Effector memory CD4-positive, alpha-beta T cell (primary cell): Measurements from ENCODE around the gene TBCD.

ENCODE experiments used
- DNase-seq, 3 donors: peaks; one replicate each; pipeline ENCODE4 v3.0.0-alpha.2; 2020
- H3K27ac ChIP-seq: 2 replicates; pipeline ENCODE4 v1.7.0; 2013; ENCODE audit warnings: mild to moderate bottlenecking, low read length, moderate library complexity; ENCODE audit not compliant: insufficient read depth, poor library complexity, severe bottlenecking
- H3K27me3 ChIP-seq: replicated peaks from 2 replicates; pipeline ENCODE4 v1.7.0; 2013; ENCODE audit warnings: mild to moderate bottlenecking, low read length; ENCODE audit not compliant: insufficient read depth, control insufficient read depth, poor library complexity, severe bottlenecking
- H3K36me3 ChIP-seq: 2 replicates; pipeline ENCODE4 v1.7.0; 2013; ENCODE audit warnings: mild to moderate bottlenecking, low read length, moderate library complexity; ENCODE audit not compliant: control insufficient read depth, insufficient read depth
- H3K4me1 ChIP-seq: 2 replicates; pipeline ENCODE4 v1.7.0; 2013; ENCODE audit warnings: low read length, mild to moderate bottlenecking; ENCODE audit not compliant: control insufficient read depth, insufficient read depth, poor library complexity, severe bottlenecking
- H3K4me3 ChIP-seq: 2 replicates; pipeline ENCODE4 v1.7.0; 2013; ENCODE audit warnings: low read length, low read depth, mild to moderate bottlenecking; ENCODE audit not compliant: insufficient read depth, poor library complexity, severe bottlenecking
- H3K9me3 ChIP-seq: 2 replicates; pipeline ENCODE4 v1.7.0; 2013; ENCODE audit warnings: mild to moderate bottlenecking, low read length, moderate library complexity; ENCODE audit not compliant: control insufficient read depth

The TBCD gene

GRCh38 chr17:82862737-82863382, 111.0 kb downstream of the TBCD start:
- Histone ChIP-seq H3K4me3 (no peak overlapping the region), H3K27me3 (no peaks in the 10 kb centered on the region), H3K4me1 (peaks cover 78% of the 10 kb centered on the region), H3K36me3 (no peaks in the 10 kb centered on the region), H3K27ac (peak overlapping the region; percentile 92), H3K9me3 (no peaks in the 10 kb centered on the region)
- DNase-seq = no peak

DNA sequence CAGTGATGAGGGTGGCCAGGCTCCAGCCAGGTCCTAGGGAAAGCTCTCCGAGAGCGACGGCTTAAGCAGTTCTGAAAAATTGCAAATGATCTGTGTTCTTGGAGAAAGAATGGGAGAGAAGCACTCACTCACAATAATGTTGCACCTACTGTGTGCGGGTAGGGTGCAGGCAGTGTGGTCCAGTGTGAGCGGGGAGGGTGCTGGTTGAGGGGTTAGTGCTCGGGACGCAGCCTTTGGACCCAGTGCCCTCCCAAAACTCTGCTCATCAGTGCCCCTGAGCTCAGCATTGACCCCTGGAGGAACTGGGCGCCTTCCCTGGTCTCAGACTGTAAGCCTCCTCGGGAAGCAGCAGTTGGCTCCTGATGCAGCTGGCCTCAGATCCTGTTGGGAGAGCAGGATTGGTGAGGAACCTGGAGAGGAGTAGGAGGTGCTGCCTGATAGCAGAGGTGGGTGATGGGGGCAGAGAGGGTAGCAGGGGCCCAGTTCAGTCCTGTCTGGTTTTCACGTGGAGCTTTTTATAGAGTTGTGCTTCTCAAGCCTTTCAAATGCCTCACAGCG, 111.6 kb downstream of the TBCD start:
- H3K9me3 ChIP-seq = no peaks in the 10 kb centered on the region
- H3K4me1 ChIP-seq = peaks cover 73% of the 10 kb centered on the region
- peak overlapping the region; percentile 10 for H3K4me3 ChIP-seq
- H3K27me3 ChIP-seq = no peaks in the 10 kb centered on the region
- H3K27ac ChIP-seq = peak overlapping the region; percentile 92
- no peaks in the 10 kb centered on the region for H3K36me3 ChIP-seq
- no peak for DNase-seq

DNA sequence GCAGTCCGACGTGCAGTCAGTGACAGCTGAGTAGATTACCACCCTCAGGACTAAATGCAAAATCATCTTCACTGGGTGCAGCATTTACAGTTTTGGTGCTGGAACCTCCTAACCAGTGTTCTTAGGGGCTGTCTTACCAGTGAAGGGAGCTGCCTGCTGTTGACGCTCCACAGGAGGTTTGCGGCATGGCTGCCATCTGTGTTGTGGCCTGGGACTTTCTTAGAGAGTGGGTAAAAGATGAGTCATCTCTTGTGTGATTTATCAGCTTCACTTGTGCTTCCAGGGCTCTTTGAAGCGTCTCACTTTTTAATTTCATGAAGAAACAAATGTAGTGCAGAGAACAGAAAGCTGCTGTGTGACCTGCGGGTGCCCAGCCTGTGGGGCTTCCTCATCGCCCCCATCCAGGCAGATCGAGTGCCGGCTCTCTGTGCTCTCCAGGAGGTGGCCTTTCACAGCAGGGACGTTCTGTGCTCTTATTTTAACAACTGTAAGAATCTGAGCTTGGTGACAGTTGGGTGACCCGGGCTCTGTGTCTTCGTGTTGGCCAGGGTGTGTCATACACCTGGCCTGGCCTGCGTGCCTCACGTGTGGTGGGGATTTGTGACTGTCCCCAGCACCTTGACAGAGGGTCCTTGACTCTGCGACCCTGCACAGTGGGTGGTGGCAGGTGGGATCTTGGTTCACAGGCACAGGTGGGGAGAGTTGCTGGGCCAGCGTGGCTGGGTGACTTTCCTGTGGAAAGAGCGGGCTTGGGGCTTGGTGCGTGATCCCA, 112.3 kb downstream of the TBCD start:
- H3K36me3 ChIP-seq = no peaks in the 10 kb centered on the region
- H3K4me3 ChIP-seq = peak overlapping the region; percentile 37
- H3K9me3 ChIP-seq = no peaks in the 10 kb centered on the region
- peak; percentile 77 to 89 (median 82) for DNase-seq
- H3K27ac ChIP-seq = peak overlapping the region; percentile 92
- H3K27me3 ChIP-seq = no peaks in the 10 kb centered on the region
- H3K4me1 ChIP-seq = peaks cover 66% of the 10 kb centered on the region

DNA sequence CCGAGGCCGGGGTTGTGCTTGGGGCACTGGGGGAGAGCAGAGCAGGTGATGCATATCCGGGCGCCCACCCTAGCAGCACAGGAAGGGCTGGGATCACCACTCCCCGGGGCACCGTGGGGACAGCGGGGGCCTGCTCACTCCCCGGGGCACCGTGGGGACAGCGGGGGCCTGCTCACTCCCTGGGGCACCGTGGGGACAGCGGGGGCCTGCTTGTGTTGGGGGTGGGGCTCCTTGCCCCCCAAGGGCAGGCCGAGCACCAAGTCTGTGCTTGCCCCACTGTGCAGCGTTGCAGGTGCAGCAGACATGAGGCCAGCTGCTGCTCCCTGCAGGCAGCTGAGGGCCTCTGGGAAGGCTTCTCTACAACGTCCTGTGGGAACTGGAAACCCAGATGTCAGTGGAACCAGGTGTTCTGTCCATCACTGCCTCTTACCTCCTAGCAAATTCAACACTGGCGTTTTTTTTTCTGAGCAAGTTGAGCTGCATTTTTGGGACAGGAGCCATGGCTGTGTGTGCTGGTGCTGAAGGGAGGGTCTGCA, 112.9 kb downstream of the TBCD start:
- no peak for DNase-seq
- H3K27ac ChIP-seq = peak overlapping the region; percentile 92
- H3K27me3 ChIP-seq = no peaks in the 10 kb centered on the region
- peaks cover 66% of the 10 kb centered on the region for H3K4me1 ChIP-seq
- H3K4me3 ChIP-seq = peak overlapping the region; percentile 37
- H3K36me3 ChIP-seq = no peaks in the 10 kb centered on the region
- H3K9me3 ChIP-seq = no peaks in the 10 kb centered on the region

DNA sequence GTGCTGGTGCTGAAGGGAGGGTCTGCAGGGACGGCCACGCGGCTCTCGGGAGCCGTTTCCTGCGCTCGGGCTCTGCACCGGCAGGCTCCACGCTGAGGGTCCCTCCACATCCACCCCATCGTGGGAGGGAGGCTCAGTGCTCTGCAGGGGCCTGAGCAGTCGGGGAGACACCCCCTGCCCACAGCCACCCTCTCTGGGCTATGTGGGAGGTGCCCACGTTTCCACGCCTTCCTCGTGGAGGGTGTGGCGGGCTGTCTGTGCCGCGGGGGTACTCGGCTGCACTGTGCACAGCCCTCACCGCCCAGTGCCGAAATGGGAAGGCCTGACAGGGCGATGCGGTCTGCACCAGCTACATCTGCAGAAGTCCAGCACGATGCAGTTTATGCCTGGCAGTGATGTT, 113.4 kb downstream of the TBCD start:
- H3K27ac ChIP-seq = peak overlapping the region; percentile 92
- H3K9me3 ChIP-seq = no peaks in the 10 kb centered on the region
- H3K27me3 ChIP-seq = no peaks in the 10 kb centered on the region
- peaks cover 3% of the 10 kb centered on the region for H3K36me3 ChIP-seq
- peak overlapping the region; percentile 37 for H3K4me3 ChIP-seq
- H3K4me1 ChIP-seq = peaks cover 64% of the 10 kb centered on the region
- DNase-seq = no peak

GRCh38 chr17:82865774-82866395, 114.0 kb downstream of the TBCD start:
- H3K9me3 ChIP-seq = no peaks in the 10 kb centered on the region
- peaks cover 9% of the 10 kb centered on the region for H3K36me3 ChIP-seq
- H3K4me3 ChIP-seq = no peak overlapping the region
- no peaks in the 10 kb centered on the region for H3K27me3 ChIP-seq
- H3K27ac ChIP-seq = peak overlapping the region; percentile 92
- no peak for DNase-seq
- H3K4me1 ChIP-seq = peaks cover 58% of the 10 kb centered on the region

GRCh38 chr17:82866590-82867191, 114.8 kb downstream of the TBCD start:
- DNase-seq = no peak
- no peaks in the 10 kb centered on the region for H3K9me3 ChIP-seq
- peaks cover 16% of the 10 kb centered on the region for H3K36me3 ChIP-seq
- peak overlapping the region; percentile 92 for H3K27ac ChIP-seq
- H3K27me3 ChIP-seq = no peaks in the 10 kb centered on the region
- peaks cover 50% of the 10 kb centered on the region for H3K4me1 ChIP-seq
- no peak overlapping the region for H3K4me3 ChIP-seq

DNA sequence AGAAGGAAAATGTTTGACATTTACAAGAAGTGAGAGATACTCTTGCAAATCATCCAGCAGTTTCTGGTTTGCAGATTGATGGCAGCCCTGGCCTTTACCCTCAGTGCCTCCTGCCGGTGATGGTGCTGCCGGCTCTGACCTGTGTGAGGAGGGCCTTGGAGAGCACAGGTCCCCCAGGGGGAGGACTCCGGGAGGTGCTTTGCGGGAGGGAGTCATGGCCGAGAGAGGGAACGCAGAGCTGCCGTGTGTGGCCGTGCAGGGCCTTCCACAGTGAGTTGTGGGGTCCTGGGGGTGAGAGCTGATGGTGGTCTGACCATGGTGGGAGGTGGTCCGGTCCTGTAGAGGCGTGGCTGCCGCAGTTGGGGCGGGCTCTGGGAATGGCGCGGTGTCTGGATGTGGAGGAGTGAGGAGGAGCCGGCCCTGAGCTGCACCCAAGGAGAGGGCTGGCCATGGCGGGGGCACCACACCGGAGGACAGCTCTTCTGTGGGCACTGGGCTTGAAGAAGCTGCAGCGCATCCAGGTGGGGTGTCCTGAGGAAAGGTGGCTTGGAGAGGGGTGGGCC, 116.0 kb downstream of the TBCD start:
- no peaks in the 10 kb centered on the region for H3K9me3 ChIP-seq
- H3K4me1 ChIP-seq = peaks cover 42% of the 10 kb centered on the region
- DNase-seq = no peak
- no peak overlapping the region for H3K4me3 ChIP-seq
- no peak overlapping the region for H3K27ac ChIP-seq
- H3K27me3 ChIP-seq = no peaks in the 10 kb centered on the region
- H3K36me3 ChIP-seq = peaks cover 25% of the 10 kb centered on the region

- no peak for DNase-seq
- Histone ChIP-seq H3K27ac (no peak overlapping the region), H3K4me1 (peaks cover 34% of the 10 kb centered on the region), H3K27me3 (no peaks in the 10 kb centered on the region), H3K4me3 (no peak overlapping the region), H3K9me3 (no peaks in the 10 kb centered on the region), H3K36me3 (peaks cover 29% of the 10 kb centered on the region)
These were observed 116.9 kb downstream of the TBCD start for GRCh38 chr17:82868715-82869131.
